ENCODE data around the gene TCHH.
"Not testable (repeated sequence)": the region's sequence is repeated elsewhere in the genome, so short reads cannot be mapped to it uniquely, and the experiment has no call there.

Gene TCHH

DNA sequence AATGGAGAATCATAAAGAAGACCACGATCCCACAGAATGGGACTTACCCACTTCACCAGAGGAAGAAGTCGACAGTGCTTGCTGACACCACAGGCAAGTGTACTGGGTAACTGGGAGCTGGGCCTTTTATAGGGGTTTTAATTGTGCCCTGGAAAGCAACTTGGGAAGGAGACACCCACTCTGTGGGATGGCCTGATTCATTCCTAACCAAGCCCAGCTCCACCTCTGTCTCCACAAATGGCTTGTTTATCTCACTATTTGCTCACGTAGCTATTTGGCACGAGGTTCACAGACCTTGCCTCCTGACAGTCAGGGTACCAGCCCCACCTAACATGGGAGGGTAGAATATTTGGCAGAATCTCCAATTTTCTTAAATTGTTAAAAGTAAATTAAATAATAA lies at the start of gene TCHH:
TCHH (minus strand) TSS at position 101 of the 400 bp plus-strand sequence. CDS start 1,364 bp downstream, outside the sequence.
- DNase-seq (ENCODE audit: low read depth in 2 of 2): no peak

GRCh38 chr1:152164517-152165136 lies 49.4 kb upstream of the TCHH start:
- no peak for DNase-seq (ENCODE audit: low read depth in 2 of 2)

DNA sequence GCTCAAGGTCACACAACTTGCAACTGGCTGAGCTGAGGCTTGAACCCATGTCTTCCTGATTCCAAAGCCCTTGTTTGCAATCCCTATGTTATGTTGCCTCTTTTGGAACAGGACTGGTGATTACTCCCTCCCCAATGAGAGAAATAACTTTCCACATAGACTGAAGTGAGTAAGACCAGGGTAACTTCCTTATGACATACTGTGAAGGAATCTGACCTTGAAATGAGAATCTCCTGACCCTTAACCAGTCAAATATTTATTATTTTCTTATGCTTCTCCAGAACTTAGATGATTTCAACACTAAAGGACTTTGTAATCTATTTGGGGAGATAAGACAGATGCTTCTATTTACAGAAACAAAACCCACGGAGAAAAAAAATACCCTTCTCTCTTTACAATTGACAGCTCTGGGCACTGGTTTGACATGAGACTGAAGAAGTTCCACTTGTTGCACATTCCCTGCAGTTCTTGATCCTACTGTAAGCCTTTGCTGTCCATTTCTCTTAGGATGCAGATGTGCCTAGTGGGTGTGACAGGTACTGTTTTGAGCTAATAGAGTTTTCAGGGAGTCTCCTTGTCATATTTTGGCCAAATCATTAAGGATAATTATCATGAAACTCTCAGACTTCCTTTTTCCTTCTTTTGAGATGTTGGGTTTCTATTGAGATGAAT lies 47.7 kb upstream of the TCHH start:
- DNase-seq (ENCODE audit: low read depth in 2 of 2): no peak

- no peak for DNase-seq (ENCODE audit: low read depth in 2 of 2)
These were observed 45.3 kb upstream of the TCHH start for GRCh38 chr1:152160576-152160975.

DNA sequence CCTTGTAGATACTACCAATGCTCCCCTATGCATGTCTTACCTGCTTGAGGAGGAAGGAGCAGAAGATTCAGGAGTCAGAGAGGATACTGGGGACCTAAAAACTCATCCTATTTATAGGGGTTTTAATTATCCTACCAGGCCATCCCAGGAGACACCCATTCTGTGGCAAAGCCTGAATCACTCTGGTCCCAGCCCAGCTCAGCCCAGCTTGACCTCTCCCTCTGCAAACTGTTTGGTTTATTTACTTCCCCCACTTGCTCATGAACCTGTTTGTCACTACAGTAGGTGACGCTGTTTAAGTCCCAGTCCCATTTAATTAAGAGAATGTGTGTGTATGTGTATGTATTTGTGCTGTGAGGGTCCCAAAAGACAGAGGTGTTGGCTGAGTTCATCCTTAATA lies 43.9 kb upstream of the TCHH start, which contains the start of gene RPTN:
RPTN (minus strand) TSS at position 85 of the 400 bp plus-strand sequence. CDS start 1,339 bp downstream, outside the sequence.
- DNase-seq (ENCODE audit: low read depth in 2 of 2): no peak

- DNase-seq (ENCODE audit: low read depth in 2 of 2): no peak
These were observed 38.8 kb upstream of the TCHH start for GRCh38 chr1:152153996-152154395.

- DNase-seq (ENCODE audit: low read depth in 2 of 2): no peak
These were observed 36.4 kb upstream of the TCHH start for GRCh38 chr1:152151646-152152045.

GRCh38 chr1:152148981-152149380 lies 33.7 kb upstream of the TCHH start:
- DNase-seq (ENCODE audit: low read depth in 2 of 2): no peak

DNA sequence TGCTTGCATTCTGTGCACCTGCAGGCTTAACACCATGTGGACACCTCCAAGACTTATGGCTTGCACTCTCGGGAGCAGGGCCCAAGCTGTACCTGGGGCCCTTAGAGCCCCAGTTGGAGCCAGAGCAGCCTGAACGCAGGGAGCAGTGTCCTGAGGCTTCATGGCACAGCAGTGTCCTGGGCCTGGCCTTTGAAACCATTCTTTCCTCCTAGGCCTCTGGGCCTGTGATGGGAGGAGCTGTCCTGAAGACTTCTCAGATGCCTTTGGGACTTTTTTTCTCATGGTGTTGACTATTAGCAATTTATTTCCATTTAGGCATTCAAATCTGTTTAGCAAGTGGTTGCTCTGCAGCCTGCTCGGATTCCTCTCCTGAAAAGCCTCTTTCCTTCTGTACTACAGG lies 32.8 kb upstream of the TCHH start:
- DNase-seq (ENCODE audit: low read depth in 2 of 2): no peak

- no peak for DNase-seq (ENCODE audit: low read depth in 2 of 2)
These were observed 30.5 kb upstream of the TCHH start for GRCh38 chr1:152145769-152146168.

DNA sequence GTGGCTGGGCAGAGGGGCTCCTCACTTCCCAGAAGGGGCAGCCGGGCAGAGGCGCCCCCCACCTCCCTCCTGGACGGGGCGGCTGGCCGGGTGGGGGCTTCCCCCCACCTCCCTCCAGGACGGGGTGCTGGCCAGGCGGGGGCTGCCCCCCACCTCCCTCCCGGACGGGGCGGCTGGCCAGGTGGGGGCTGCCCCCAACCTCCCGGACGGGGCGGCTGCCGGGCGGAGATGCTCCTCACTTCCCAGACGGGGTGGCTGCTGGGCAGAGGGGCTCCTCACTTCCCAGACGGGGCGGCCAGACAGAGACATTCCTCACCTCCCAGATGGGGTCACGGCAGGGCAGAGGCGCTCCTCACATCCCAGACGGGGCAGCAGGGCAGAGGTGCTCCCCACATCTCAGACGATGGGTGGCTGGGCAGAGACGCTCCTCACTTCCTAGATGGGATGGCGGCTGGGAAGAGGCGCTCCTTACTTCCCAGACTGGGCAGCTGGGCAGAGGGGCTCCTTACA lies 29.5 kb upstream of the TCHH start:
- not testable (repeated sequence) for DNase-seq (ENCODE audit: low read depth in 2 of 2)

DNA sequence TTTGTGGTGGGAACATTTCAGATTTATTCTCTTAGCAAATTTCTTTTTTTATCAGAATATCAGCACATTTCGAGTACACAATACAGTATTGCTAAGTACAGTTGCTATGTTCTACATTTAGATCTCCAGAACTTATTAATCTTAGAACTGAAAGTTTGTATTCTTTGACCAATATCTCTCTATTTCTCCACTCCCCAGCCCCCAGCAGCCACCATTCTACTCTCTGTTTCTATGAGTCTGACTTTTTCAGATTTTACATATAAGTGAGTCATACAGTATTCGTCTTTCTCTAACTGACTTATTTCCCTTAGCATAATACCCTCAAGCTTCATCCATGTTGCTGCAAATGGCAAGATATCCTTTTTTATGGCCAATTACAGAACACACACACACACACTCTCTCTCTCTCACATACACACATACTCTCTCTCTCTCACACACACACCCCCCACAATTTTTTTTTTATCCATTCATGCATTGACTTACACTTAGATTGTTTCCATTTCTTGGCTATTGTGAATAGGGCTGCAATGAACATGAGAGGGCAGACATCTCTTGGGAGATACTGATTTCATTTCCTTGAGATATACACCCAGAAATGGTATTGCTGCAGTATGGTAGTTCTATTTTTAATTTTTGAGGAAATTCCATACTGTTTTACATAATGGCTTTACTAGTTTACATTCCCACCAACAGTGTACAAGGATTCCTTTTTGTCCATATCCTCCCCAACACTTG lies 28.1 kb upstream of the TCHH start:
- no peak for DNase-seq (ENCODE audit: low read depth in 2 of 2)

DNA sequence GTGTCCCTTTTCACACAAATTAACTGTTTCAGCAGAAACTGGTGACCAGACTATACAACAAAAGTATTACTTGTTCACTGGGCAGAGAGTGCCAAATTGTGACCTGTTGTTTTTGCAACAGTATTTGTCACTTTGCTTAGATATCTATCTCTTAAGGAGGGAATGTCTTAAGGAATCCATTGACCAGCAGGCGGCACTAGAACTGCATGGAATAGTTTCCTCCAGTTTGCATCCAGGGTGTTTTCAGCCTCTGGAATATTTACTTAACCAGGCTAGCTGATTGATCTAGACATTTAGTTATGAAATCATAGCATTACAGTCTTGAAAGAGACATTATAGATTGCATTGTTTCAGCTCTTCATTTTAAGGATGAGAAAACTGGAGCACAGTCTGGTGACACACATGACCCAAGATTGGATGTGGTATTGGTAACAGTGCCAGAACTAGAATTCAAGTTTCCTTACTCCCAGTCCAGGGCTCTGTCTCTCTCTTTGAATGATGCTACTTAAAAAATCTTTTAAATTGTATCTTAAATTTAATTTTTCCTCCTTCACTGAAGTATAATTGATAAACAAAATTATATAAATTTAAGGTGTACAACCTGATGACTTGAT lies 26.8 kb upstream of the TCHH start:
- DNase-seq (ENCODE audit: low read depth in 2 of 2): no peak

DNA sequence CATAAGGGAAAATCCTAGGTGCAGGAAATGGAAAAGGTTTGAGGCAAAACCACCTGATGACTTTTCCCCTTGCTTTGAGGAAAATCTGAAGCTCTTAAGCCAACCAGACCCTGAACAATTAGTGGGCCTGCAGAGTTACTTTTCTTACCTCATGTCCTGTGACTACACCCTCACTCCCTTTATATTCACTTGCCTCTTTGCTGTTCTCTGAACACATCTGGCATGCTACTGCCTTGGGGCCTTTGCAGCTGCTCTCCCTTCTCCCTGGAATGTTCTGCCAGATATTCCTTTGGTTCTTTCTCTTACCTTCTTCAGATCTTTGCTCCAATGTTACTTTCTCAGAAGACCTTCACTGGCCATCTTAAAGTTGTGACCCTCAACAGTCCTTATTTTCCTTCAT lies 22.0 kb upstream of the TCHH start:
- no peak for DNase-seq (ENCODE audit: low read depth in 2 of 2)

DNA sequence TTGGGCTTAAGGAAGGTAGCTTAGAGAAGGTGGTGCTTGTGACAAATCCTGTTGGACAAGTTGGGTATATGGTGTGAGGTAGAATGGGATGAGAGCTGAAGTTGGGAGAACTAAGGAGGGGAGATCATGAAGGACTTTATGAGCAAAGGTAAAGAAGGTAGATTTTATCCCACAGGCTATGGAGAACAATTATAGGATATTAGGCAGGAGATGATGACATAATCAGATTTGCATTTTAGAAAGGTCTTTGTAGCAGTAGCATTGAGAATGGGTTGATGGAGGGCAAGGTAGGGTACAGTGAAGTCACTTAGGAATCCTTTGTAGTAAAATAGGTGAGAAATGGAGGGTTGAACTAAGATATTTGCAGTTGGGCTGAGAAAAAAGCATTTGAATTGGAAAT lies 14.9 kb upstream of the TCHH start:
- DNase-seq (ENCODE audit: low read depth in 2 of 2): no peak

DNA sequence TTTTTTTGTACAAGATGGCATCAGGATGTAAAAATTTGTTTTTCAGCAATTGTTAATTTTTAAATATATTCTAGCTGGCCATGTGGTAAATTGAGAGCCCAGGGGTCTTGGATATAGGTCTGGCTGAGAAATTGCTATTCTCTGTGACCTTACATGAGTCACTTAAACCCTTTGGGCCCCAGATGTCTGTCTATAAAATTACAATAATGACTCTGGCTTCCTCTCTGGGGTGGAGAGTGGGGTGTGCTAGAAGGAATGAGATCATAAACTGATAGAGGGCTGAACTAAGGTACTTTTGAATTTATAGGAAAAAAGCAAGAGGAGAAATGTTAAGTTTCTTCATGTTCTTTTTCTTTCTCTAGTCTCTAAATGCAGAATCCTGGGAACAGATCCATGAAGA lies 12.4 kb upstream of the TCHH start:
- no peak for DNase-seq (ENCODE audit: low read depth in 2 of 2)

DNA sequence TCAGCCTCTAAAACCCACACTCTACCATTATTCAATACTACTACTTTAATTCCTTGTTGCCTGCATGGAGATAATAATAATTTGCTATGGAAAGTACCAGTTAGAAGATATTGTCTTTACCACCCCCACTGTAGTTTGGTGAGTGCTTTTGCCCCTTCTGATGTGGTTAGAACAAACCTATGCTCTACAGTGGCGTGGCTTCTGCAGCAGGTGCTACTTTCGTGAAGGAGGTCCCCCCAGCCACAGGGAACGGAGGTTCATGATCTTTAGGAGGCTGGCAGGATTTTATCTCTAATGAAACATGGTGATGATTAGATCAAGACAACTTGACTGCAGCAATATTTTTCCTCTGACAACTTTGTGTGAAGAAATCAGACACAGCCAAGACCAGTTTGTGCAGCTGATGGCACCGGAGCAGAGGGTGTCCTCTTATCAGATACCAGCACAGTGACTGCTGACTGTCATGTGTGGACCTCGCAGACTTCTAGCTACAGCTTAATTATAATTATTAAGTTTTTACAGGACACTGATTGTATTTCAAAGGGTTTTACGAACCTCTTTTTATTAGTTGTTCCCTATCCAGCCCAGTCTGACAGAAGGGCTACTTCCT lies 10.7 kb upstream of the TCHH start:
- DNase-seq (ENCODE audit: low read depth in 2 of 2): no peak

- DNase-seq (ENCODE audit: low read depth in 2 of 2): no peak
These were observed 3.7 kb upstream of the TCHH start for GRCh38 chr1:152118915-152119314.

DNA sequence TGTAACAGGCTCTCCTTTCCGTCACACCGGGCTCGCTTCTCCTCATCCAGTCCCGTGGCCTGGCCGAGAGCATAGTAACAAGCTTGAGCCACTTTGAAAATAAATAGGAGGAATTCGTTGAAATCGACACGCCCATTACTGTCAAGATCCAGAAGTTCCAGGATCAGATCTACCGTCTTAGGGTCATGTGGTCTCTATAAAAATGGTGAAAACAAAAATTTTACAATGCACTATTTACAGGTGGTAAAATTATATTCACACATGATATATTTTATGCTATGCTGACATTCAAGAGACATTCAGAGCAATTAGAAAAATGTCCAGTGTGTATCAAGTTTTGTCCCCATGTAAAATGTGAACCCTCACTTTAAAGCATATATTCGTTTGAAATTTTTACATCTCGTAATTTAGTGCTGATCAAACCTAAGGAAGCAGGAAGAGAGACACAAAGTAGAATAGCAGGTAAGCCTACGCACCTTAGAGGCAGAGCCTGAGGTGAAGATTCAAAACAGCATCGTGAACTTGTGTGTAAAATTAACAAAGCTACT lies 2.3 kb downstream of the TCHH start:
- DNase-seq (ENCODE audit: low read depth in 2 of 2): no peak

GRCh38 chr1:152112101-152112884 lies 3.0 kb downstream of the TCHH start:
- DNase-seq (ENCODE audit: low read depth in 2 of 2): no peak

DNA sequence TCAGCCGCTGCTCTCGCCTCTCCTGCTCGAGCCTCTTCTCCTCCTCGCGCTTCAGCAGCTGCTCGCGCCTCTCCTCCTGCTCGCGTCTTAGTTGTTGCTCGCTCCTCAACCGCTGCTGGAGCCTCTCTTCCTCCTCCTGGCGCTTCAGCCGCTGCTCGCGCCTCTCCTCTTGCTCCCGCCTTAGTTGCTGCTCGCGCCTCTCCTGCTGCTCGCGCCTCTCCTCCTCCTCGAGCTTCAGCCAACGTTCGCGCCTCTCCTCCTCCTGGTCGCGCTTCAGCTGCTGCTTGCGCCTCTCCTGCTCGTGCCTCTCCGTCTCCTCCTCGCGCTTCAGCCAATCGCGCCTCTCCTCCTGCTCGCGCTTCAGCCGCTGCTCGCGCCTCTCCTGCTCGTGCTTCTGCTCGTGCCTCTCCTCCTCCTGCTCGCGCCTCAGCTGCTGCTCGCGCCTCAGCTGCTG lies 3.7 kb downstream of the TCHH start:
- DNase-seq (ENCODE audit: low read depth in 2 of 2): no peak
